GM18907 (cell line): ENCODE data around the gene LCE1F.

Experiments used
- ATAC-seq: cut with Tn5 transposase; IDR thresholded peaks from one replicate; pipeline ENCODE4 v1.9.1; 2021; ENCODE audit warnings: mild to moderate bottlenecking, moderate library complexity; ENCODE audit not compliant: unreplicated experiment

Gene LCE1F

GRCh38 chr1:152770411-152770810 lies 4.5 kb upstream of the LCE1F start:
- ATAC-seq = no peak

- ATAC-seq = no peak
Observed at GRCh38 chr1:152776361-152776760, 1.4 kb downstream of the LCE1F start.

DNA sequence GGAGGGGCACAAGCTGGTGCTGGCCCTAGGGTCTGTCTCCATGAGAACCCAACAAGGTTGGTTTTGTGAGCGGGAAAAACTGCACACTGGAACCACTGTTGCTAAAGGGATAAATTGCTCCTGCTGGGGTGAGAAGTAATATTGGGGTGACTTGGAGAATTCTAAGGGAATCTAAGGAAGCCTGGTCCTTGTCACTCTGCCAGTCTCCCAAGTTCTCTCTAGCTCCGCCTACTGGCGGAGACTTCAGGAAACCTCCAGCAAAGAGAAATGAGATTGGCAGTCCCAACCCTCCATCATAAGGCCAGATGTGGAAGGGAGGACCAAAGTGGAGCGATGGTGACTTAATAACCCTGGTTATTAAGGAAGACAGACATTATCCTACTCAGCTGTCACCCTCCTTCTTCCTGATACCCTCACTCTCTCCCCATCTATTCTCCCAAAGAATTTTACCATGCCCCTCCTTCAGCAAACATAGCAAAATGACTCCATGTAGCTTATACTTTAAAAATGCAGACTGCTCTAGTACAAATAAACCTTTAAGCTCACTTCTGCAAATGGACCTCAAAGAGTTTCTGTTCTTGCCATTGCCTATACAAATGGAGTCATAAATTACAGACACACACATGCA lies 2.7 kb downstream of the LCE1F start:
- no peak for ATAC-seq

GRCh38 chr1:152783095-152783494 lies 8.2 kb downstream of the LCE1F start:
- no peak for ATAC-seq

DNA sequence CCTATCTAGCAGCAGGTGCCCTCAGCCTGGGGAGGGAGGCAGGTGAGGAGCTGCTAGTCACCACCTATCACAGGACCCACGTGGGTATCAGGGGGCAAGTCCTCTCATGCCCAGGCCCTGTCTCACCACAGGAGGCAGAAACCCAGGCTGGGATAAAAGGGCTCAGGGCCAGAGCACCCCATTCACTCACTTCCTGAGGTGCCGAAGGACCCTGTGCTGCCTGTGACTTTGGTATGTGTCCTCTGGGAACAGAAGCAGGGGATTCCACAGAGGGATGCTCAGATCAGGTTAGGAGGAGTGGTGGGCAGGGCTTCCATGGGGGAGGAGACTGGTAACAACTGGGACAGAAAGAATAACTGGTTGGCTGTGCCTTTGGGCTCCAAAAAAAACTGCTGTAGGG lies 11.1 kb downstream of the LCE1F start, which contains the start of gene LCE1E:
TSS of gene LCE1E (plus strand) at position 181 of the 400 bp plus-strand sequence. CDS start 1,043 bp downstream, outside the sequence.
- ATAC-seq = no peak

DNA sequence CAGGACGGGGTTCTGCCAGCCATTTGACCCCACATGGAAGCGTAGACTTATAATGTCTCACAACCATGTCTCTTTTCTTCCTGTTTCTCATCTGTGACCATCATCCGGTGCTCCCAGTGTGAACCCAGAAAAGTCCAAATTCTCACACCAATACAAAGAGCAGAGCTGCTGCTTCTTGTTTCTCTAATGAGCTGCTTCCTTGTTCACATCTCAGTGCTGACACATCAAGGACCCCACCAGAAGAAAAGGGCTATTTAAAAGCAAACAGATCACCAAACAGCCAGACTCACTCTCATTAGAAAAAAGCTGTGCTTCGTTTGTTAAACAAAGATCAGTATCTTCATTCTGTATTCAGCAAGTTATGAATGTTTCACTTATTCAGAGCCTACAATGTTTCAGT lies 20.7 kb downstream of the LCE1F start:
- no peak for ATAC-seq

GRCh38 chr1:152796421-152796820 lies 21.5 kb downstream of the LCE1F start, which contains the start of gene LCE1D:
LCE1D (plus strand) TSS chr1:152796721; CDS start chr1:152797795, 1,074 bp downstream.
- no peak for ATAC-seq

DNA sequence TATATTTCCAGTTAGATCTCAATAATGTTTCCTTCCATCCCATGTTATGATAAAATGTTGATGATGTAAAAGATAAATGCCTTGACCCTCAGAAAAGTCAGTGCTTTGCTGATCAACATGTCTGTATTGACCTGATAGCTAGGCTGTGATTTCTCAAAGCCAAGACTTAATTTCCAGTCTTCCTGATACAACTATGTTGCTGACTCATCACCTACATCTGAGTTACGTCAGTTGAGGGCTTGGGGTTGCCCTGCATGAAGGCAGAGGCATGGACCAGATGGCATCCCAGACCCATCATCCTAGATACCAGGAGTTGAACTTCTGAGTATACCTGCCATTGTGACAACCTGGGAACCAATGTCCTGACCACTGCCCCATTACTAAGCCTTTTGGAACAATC lies 26.4 kb downstream of the LCE1F start:
- no peak for ATAC-seq

GRCh38 chr1:152806576-152806975 lies 31.6 kb downstream of the LCE1F start, which contains the start of gene LCE1C:
LCE1C (minus strand) TSS chr1:152806651; CDS start chr1:152805478, 1,173 bp downstream.
- no peak for ATAC-seq

- no peak for ATAC-seq
Observed at GRCh38 chr1:152811050-152811449, 36.1 kb downstream of the LCE1F start.

DNA sequence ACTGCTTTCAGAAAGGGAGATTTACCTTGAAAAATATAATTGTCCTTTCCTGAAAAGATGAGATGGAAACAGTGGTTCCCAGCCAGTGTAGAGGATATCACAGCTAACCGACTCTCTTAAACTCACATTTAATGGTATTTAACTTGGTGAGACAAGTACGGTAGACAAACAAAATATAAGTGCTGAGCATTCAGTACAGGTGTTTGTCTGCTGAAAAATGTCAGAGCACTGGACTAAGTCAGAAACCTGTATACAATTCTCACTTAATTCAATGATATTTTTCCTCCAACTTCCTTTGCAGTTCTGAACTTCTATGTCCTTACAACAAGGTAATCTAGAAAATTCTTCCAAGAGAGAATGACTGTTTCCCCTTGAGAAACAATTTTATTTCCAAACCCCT lies 36.7 kb downstream of the LCE1F start, which contains the start of gene LCE1B:
TSS of gene LCE1B (plus strand) at position 301 of the 400 bp plus-strand sequence. CDS start 476 bp downstream, outside the sequence.
- ATAC-seq = no peak

DNA sequence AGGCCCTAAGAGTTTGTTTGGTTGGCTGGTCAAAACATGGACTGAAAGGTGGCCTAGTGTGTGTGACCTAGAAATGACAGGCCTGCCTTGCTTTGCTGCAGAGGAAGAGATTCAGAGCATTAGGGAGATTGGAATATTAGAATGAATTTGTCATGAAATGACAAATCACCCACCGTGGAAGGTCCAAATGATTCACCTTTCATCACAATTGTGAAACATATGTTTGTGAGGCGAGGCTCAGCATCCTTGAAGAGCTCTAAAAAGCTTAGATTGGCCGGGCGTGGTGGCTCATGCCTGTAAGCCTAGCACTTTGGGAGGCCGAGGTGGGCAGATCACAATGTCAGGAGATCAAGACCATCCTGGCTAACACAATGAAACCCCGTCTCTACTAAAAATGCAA lies 42.4 kb downstream of the LCE1F start:
- ATAC-seq = no peak

DNA sequence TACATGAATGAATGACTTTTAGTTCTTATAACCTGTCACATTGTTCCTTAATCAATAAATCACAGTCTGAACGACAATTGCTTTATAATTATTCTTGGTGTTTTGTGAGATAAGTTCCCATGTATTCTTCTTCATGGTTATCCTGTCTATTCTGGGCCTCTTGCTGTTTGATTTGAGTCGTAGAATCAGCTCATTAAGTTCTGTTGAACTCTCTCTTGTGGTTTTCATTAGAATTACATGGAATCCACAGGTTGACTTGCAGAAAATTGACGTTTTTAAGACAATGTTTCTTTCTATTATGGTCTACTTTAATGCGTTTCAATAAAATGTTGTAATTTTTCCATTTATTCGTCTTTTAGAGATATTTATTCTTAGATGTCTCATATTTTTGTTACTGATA lies 48.4 kb downstream of the LCE1F start:
- no peak for ATAC-seq

- no peak for ATAC-seq
Observed at GRCh38 chr1:152824964-152825363, 50.0 kb downstream of the LCE1F start.
